ENCODE data around the gene MRPS18B. TPM values are rescaled to one million over a fixed set of nuclear protein-coding genes. Genes with fewer than 3 reads are reported as not detected.

Gene MRPS18B
- total and polyA plus RNA-seq, 2 of the 4 experiments (the other 2 are of a cell fraction) = 51.2 to 82.3 TPM

DNA sequence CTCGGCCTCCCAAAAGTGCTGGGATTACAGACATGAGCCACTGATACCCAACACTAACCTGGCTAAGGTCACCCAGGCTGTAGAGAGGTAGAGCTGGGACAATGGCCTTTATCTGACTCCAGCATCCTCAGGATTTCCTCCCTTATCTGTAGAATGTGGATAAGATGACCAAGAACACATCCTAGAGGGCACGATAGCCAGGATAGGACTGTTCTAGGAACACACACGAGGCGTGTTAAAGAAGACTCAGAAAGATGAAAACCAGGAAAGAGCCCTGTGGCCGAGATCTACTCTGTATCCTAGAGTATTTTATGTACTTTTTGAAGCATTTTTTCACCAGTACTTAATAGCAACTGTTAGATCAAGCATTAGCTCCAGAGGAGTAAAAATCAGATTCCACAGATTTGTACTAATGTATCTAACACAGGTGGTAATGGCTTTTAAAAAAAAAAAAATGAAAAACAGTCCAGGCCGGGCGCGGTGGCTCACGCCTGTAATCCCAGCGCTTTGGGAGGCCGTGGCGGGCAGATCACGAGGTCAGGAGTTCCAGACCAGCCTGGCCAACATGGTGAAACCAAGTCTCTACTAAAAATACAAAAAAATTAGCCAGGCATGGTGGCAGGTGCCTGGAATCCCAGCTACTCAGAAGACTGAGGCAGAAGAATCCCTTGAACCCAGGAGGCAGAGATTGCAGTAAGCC is 17.9 kb upstream of the MRPS18B start:
- TF ChIP-seq RAD21 (IDR thresholded peaks at IDR 0.05; ENCODE audit: low read length) (no peak), MAZ (IDR thresholded peaks at IDR 0.05; ENCODE audit: borderline replicate concordance, low read depth, low read length) (no peak), POLR2A (IDR thresholded peaks at IDR 0.05; ENCODE audit: low read depth, low read length) (no peak)
- no peaks in the 10 kb centered on the region for H3K9me3 ChIP-seq (ENCODE audit: control insufficient read depth, insufficient read depth, low read length)
- no peak overlapping the region for H2AK5ac ChIP-seq (ENCODE audit: low read depth, low read length)
- ATAC-seq (ENCODE audit: low read depth) (no peak), DNase-seq (no peak)
- no peak overlapping the region for H2AFZ ChIP-seq (replicated peaks; ENCODE audit: low read length, poor library complexity)
- in situ Hi-C loops (cut with MboI; ENCODE audit: low sequenced_read_pairs) (no loop called here), intact Hi-C loops (cut with micrococcal nuclease) (no loop called here), dilution Hi-C loops (cut with HindIII; ENCODE audit: low sequenced_read_pairs, unreplicated experiment) (no loop called here)
- no peak overlapping the region for H2BK15ac ChIP-seq (ENCODE audit: low read depth, low read length)
- no peak overlapping the region for H4K5ac ChIP-seq (ENCODE audit: low read depth, low read length)
- no peak overlapping the region for H3K4me3 ChIP-seq (ENCODE audit: insufficient read depth, low read depth, low read length)
- H3K14ac ChIP-seq (replicated peaks; ENCODE audit: low read depth, low read length) = no peak overlapping the region
- peaks cover 44% of the 10 kb centered on the region for H4K20me1 ChIP-seq (ENCODE audit: insufficient read depth, low read length)
- ChIA-PET POLR2A (ENCODE audit: unreplicated experiment) (interaction anchor here (0.6 to 2.9 kb wide), 3 partner anchors 13 to 20 kb away, joined by 8 to 14 read pairs (median 11); no protein-coding TSS in a partner anchor), CTCF (interaction anchor here (0.6 to 1.4 kb wide), 2 partner anchors 13 to 497 kb away, joined by 6 to 8 read pairs; no protein-coding TSS in a partner anchor)
- no peak overlapping the region for H4K91ac ChIP-seq (ENCODE audit: insufficient read depth, low read depth, low read length)
- no peak overlapping the region for H2AK9ac ChIP-seq (replicated peaks; ENCODE audit: low read depth, low read length, poor library complexity)
- peaks cover under 1 to 31% of the 10 kb centered on the region in 2 experiments; a peak in 2 of 4 replicates for H3K79me1 ChIP-seq (ENCODE audit: low read depth in 1 of 2, low read length in 2 of 2)
- peaks cover 49% of the 10 kb centered on the region for H3K36me3 ChIP-seq (ENCODE audit: control insufficient read depth, insufficient read depth, low read length)
- no TSS peak for BruUV-seq (replicated peaks)
- no peak overlapping the region for H2BK120ac ChIP-seq (ENCODE audit: low read depth, low read length)
- 100% methylated on average over 5 of the region's 13 CpGs; no CpG with 5 or more reads in 1 of the 2 experiments for WGBS, 2 experiments (ENCODE audit: extremely low coverage in 2 of 2, insufficient read length in 1 of 2)
- H3K4me1 ChIP-seq (ENCODE audit: control insufficient read depth, insufficient read depth, low read length) = no peaks in the 10 kb centered on the region
- H3K9me1 ChIP-seq (ENCODE audit: insufficient read depth, low read length) = 0 out of 2 replicates have a peak, but pooled peaks cover 5% of the 10 kb centered on the region
- H3K27me3 ChIP-seq (ENCODE audit: control insufficient read depth, insufficient read depth, low read length) = no peaks in the 10 kb centered on the region
- H3K4ac ChIP-seq (ENCODE audit: low read depth, low read length) = no peak overlapping the region
- H3K9ac ChIP-seq (ENCODE audit: low read depth, low read length) = no peak overlapping the region
- H2BK20ac ChIP-seq (ENCODE audit: low read depth, low read length) = no peak overlapping the region
- no peak overlapping the region for H4K8ac ChIP-seq (ENCODE audit: low read depth in 2 of 2, low read length in 2 of 2)
- H3K27ac ChIP-seq (ENCODE audit: insufficient read depth, low read length) = no peak overlapping the region
- H3K23ac ChIP-seq (ENCODE audit: low read depth, low read length) = no peak overlapping the region
- H3K4me2 ChIP-seq (ENCODE audit: low read depth, low read length) = no peak overlapping the region
- H3K18ac ChIP-seq (ENCODE audit: low read depth, low read length) = no peak overlapping the region
- no peak overlapping the region for H3K56ac ChIP-seq (ENCODE audit: extremely low read depth, insufficient read depth, low read length)
- H2BK5ac ChIP-seq (ENCODE audit: low read depth, low read length, poor library complexity, severe bottlenecking) = no peak overlapping the region

Measured in IMR-90 (cell line).